GM10248 (cell line): Measurements from ENCODE around the gene KCNK13.
A peak's percentile ranks its signal among the peaks of the same experiment; 100 is the strongest.
"Not testable (repeated sequence)": the region's sequence is repeated elsewhere in the genome, so short reads cannot be mapped to it uniquely, and the experiment has no call there.

ENCODE experiments used
- CTCF ChIA-PET: fragments of 300-600 bp; sonication (Branson Sonifier 250); formaldehyde crosslinking; extraction: SDS; loops from one replicate; lab custom pipeline; 2021; ENCODE audit warnings: antibody characterized with exemption; lab: Yijun Ruan, JAX
- POLR2A ChIA-PET: fragments of 350-650 bp; sonication (Branson Sonifier 250); formaldehyde crosslinking; extraction: SDS; loops from one replicate; lab custom pipeline; 2020; ENCODE audit warnings: antibody characterized with exemption; lab: Yijun Ruan, JAX
- DNase-seq: peaks from one replicate; pipeline ENCODE4 v3.0.0; 2012; ENCODE audit errors: extremely low spot score
- CTCF ChIP-seq: IDR thresholded peaks from 2 replicates; pipeline ENCODE4 v1.5.1; 2012; ENCODE audit warnings: mild to moderate bottlenecking, low read depth; ENCODE audit errors: extremely low read depth, missing control alignments, control extremely low read depth

KCNK13 gene

DNA sequence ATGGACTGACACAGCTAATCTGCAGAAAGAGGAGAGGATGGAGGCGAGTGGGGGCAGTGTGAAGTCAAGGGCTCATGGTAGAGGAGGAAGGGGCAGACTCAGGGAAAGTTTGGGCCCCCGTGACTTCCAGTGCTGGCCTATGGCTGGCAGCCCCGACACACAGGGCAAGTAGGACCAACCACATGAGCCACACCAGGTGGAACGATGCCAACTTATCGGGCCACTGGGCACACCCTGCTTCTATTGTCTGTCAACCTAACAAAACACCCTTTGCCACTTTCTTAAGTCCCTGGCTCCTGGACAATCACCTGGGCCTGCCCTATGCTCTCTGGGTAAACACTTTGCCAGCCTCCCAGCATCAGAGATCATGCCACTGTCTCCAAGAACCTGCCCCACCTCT is 129.4 kb downstream of the KCNK13 start:
- ChIA-PET POLR2A (no interaction called here), CTCF (no interaction called here)
- no peak for DNase-seq
- TF ChIP-seq CTCF: no peak

GRCh38 chr14:90191585-90191984 is 129.8 kb downstream of the KCNK13 start:
- POLR2A ChIA-PET: no interaction called here
- CTCF ChIA-PET: no interaction called here

DNA sequence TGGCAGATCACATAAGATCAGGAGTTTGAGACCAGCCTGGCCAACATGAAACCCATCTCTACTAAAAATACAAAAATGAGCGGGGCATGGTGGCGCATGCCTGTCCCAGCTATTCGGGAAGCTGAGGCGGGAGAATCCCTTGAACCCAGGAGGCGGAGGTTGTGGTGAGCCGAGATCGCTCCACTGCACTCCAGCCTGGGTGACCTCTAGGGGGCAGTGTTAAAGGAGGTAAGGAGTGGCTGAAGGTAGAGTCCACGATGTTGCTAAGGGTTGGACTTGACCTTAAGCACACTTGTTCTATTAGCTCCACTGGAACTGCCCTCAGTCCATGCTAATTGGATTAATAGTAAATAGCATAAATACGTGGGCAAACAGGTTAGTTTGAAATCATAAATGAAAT is 132.1 kb downstream of the KCNK13 start:
- CTCF ChIA-PET: interaction anchor here (1.1 kb wide), 1 partner anchor 9 kb away, joined by 3 read pairs; no protein-coding TSS in a partner anchor
- no peak for DNase-seq
- peak; percentile 33 for TF ChIP-seq CTCF
- POLR2A ChIA-PET: no interaction called here

More at GRCh38 chr14:90191585-90191984, 129.8 kb downstream of the KCNK13 start:
- DNase-seq: no peak
- no peak for TF ChIP-seq CTCF

DNA sequence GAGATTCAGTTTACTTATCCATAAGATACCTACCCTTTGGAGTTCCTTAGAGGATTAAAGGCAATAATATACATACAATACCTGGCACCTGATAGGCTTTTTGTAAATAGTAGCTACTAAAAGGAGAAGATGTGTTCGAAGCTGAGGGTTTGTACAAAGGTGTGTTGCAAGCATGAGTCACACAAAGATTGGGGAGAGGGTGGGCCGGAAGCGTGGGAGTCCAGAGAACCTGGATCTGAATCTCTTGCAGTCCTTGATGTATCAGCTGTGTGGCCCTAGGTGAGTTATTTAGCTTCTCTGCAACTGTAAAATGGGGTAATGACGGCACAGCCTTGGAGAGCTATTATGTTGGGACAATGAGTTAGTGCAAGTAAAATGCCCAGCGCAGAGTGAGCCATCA is 132.9 kb downstream of the KCNK13 start:
- ChIA-PET POLR2A (no interaction called here), CTCF (interaction anchor here (1.1 kb wide), 1 partner anchor 9 kb away, joined by 3 read pairs; no protein-coding TSS in a partner anchor)
- no peak for TF ChIP-seq CTCF
- no peak for DNase-seq

- no peak for TF ChIP-seq CTCF
- ChIA-PET CTCF (no interaction called here), POLR2A (no interaction called here)
- no peak for DNase-seq
These were observed 136.8 kb downstream of the KCNK13 start for GRCh38 chr14:90198541-90199060.

DNA sequence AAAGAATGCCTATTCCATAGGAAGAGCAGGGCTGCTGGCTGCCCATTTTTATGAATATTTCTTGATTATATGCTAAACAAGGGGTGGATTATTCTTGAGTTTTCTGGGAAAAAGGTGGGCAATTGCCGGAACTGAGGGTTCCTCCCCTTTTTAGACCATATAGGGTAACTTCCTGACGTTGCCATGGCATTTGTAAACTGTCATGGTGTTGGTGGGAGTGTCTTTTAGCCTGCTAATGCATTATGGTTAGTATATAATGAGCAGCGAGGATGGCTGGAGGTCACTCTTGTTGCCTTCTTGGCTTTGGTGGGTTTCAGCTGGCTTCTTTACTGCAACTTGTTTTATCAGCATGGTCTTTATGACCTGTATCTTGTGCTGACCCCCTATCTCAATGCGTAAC is 138.8 kb downstream of the KCNK13 start:
- DNase-seq, CTCF ChIA-PET, POLR2A ChIA-PET: not testable (repeated sequence)

- no peak for DNase-seq
- ChIA-PET CTCF (no interaction called here), POLR2A (no interaction called here)
- TF ChIP-seq CTCF: no peak
These were observed 139.6 kb downstream of the KCNK13 start for GRCh38 chr14:90201344-90201743.
